Measurements from ENCODE around the gene LEPROT.
"Not testable (repeated sequence)": the region's sequence is repeated elsewhere in the genome, so short reads cannot be mapped to it uniquely, and the experiment has no call there.

The LEPROT gene

GRCh38 chr1:65449214-65449823 lies 28.9 kb downstream of the LEPROT start:
- Histone ChIP-seq H3K27me3 (replicated peaks; ENCODE audit: control insufficient read depth, insufficient read depth, low read length) (no peaks in the 10 kb centered on the region), H3K4me3 (replicated peaks; ENCODE audit: low read depth, low read length) (no peak overlapping the region), H3K36me3 (ENCODE audit: control insufficient read depth, insufficient read depth, low read length) (no peaks in the 10 kb centered on the region)
- DNase-seq (ENCODE audit: extremely low read depth, insufficient read length): no peak
- TF ChIP-seq CTCF (IDR thresholded peaks at IDR 0.05; ENCODE audit: insufficient read depth, low read length, poor library complexity, severe bottlenecking): no peak

- not testable (repeated sequence) for H3K4me3 ChIP-seq (replicated peaks; ENCODE audit: low read depth, low read length); H3K27me3 ChIP-seq (replicated peaks; ENCODE audit: control insufficient read depth, insufficient read depth, low read length); H3K36me3 ChIP-seq (ENCODE audit: control insufficient read depth, insufficient read depth, low read length); DNase-seq (ENCODE audit: extremely low read depth, insufficient read length)
These were observed 35.2 kb downstream of the LEPROT start for GRCh38 chr1:65455678-65456077.

- Histone ChIP-seq H3K36me3 (ENCODE audit: control insufficient read depth, insufficient read depth, low read length) (no peaks in the 10 kb centered on the region), H3K27me3 (replicated peaks; ENCODE audit: control insufficient read depth, insufficient read depth, low read length) (no peaks in the 10 kb centered on the region), H3K4me3 (replicated peaks; ENCODE audit: low read depth, low read length) (no peak overlapping the region)
- DNase-seq (ENCODE audit: extremely low read depth, insufficient read length): no peak
- TF ChIP-seq CTCF (IDR thresholded peaks at IDR 0.05; ENCODE audit: insufficient read depth, low read length, poor library complexity, severe bottlenecking): no peak
These were observed 36.0 kb downstream of the LEPROT start for GRCh38 chr1:65456481-65456880.

GRCh38 chr1:65457868-65458267 lies 37.4 kb downstream of the LEPROT start:
- no peaks in the 10 kb centered on the region for H3K27me3 ChIP-seq (replicated peaks; ENCODE audit: control insufficient read depth, insufficient read depth, low read length)
- no peak for TF ChIP-seq CTCF (IDR thresholded peaks at IDR 0.05; ENCODE audit: insufficient read depth, low read length, poor library complexity, severe bottlenecking)
- no peaks in the 10 kb centered on the region for H3K36me3 ChIP-seq (ENCODE audit: control insufficient read depth, insufficient read depth, low read length)
- H3K4me3 ChIP-seq (replicated peaks; ENCODE audit: low read depth, low read length): no peak overlapping the region
- no peak for DNase-seq (ENCODE audit: extremely low read depth, insufficient read length)

- H3K36me3 ChIP-seq (ENCODE audit: control insufficient read depth, insufficient read depth, low read length): no peaks in the 10 kb centered on the region
- TF ChIP-seq CTCF (IDR thresholded peaks at IDR 0.05; ENCODE audit: insufficient read depth, low read length, poor library complexity, severe bottlenecking): no peak
- no peak for DNase-seq (ENCODE audit: extremely low read depth, insufficient read length)
- no peak overlapping the region for H3K4me3 ChIP-seq (replicated peaks; ENCODE audit: low read depth, low read length)
- no peaks in the 10 kb centered on the region for H3K27me3 ChIP-seq (replicated peaks; ENCODE audit: control insufficient read depth, insufficient read depth, low read length)
These were observed 38.4 kb downstream of the LEPROT start for GRCh38 chr1:65458730-65459396.

GRCh38 chr1:65459397-65459768 lies 38.9 kb downstream of the LEPROT start:
- no peak for DNase-seq (ENCODE audit: extremely low read depth, insufficient read length)
- TF ChIP-seq CTCF (IDR thresholded peaks at IDR 0.05; ENCODE audit: insufficient read depth, low read length, poor library complexity, severe bottlenecking): peak; percentile 72
- no peaks in the 10 kb centered on the region for H3K36me3 ChIP-seq (ENCODE audit: control insufficient read depth, insufficient read depth, low read length)
- H3K4me3 ChIP-seq (replicated peaks; ENCODE audit: low read depth, low read length): no peak overlapping the region
- no peaks in the 10 kb centered on the region for H3K27me3 ChIP-seq (replicated peaks; ENCODE audit: control insufficient read depth, insufficient read depth, low read length)

- H3K36me3 ChIP-seq (ENCODE audit: control insufficient read depth, insufficient read depth, low read length); DNase-seq (ENCODE audit: extremely low read depth, insufficient read length); H3K27me3 ChIP-seq (replicated peaks; ENCODE audit: control insufficient read depth, insufficient read depth, low read length); H3K4me3 ChIP-seq (replicated peaks; ENCODE audit: low read depth, low read length): not testable (repeated sequence)
These were observed 45.4 kb downstream of the LEPROT start for GRCh38 chr1:65465837-65466236.

Data from GM06990 (cell line).